ENCODE results near the gene PTPRG. TPM values are rescaled to one million over a fixed set of nuclear protein-coding genes. Genes with fewer than 3 reads are reported as not detected.

Gene PTPRG
- total and polyA plus RNA-seq, 7 donors: 0.69 to 76.3 (median 62.7) TPM

DNA sequence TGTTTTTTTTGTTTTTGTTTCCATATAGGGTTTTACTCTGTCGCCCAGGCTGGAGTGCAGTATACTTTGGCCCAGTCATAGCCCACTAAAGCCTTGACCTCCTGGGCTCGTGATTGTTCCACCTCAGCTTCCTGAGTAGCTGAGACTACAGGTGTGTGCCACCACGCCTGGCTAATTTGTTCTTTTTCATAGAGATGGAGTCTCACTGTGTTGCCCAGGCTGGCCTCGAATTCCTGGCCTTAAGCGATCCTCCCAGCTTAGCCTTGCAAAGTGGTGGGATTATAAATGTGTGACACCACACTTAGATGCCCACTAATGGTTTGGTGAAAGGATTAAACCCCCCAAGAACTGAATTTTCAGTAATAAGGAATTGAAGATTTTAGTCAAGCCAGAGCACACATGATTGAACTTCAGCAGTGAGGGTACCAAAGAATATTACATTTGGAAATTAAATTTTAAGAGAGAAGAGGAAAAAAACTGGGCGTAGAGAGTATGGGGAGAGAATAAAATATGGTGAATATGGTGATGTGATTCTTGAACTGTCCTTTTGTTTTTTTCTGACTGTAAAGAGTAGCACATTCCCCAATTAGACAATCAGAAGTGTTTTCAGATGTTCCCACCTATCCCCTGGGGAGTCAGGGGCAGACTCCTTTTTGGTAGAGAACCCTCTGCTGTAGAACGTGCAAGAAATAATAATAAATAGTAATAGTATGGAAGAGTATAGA lies 208.1 kb downstream of the PTPRG start:
- Histone ChIP-seq H3K27ac (no peak overlapping the region), H3K4me3 (no peak overlapping the region), H3K36me3 (no peaks in the 10 kb centered on the region), H3K4me1 (peaks cover 0 to 17% (median 5%) of the 10 kb centered on the region in 4 donors), H3K27me3 (no peaks in the 10 kb centered on the region), H3K9me3 (no peaks in the 10 kb centered on the region)
- intact Hi-C loops (cut with DNase I): no loop called here
- WGBS, 2 donors: 75 to 85% methylated on average over 7 of the region's 7 CpGs
- TF ChIP-seq, protein P1, sequence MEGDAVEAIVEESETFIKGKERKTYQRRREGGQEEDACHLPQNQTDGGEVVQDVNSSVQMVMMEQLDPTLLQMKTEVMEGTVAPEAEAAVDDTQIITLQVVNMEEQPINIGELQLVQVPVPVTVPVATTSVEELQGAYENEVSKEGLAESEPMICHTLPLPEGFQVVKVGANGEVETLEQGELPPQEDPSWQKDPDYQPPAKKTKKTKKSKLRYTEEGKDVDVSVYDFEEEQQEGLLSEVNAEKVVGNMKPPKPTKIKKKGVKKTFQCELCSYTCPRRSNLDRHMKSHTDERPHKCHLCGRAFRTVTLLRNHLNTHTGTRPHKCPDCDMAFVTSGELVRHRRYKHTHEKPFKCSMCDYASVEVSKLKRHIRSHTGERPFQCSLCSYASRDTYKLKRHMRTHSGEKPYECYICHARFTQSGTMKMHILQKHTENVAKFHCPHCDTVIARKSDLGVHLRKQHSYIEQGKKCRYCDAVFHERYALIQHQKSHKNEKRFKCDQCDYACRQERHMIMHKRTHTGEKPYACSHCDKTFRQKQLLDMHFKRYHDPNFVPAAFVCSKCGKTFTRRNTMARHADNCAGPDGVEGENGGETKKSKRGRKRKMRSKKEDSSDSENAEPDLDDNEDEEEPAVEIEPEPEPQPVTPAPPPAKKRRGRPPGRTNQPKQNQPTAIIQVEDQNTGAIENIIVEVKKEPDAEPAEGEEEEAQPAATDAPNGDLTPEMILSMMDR (IDR thresholded peaks at IDR 0.05): no peak
- no peak for TF ChIP-seq POLR2A (IDR thresholded peaks at IDR 0.05)
- TF ChIP-seq POLR2AphosphoS5 (IDR thresholded peaks at IDR 0.05): no peak
- TF ChIP-seq EP300 (IDR thresholded peaks at IDR 0.05): no peak
- no peak for DNase-seq

GRCh38 chr3:61771976-61772375 lies 210.6 kb downstream of the PTPRG start:
- Histone ChIP-seq H3K36me3 (no peaks in the 10 kb centered on the region), H3K4me1 (peaks cover 0 to 26% (median 9%) of the 10 kb centered on the region in 4 donors), H3K9me3 (no peaks in the 10 kb centered on the region), H3K27me3 (no peaks in the 10 kb centered on the region), H3K4me3 (no peak overlapping the region), H3K27ac (no peak overlapping the region)
- no peak for TF ChIP-seq POLR2A (IDR thresholded peaks at IDR 0.05)
- no peak for TF ChIP-seq EP300 (IDR thresholded peaks at IDR 0.05)
- no peak for TF ChIP-seq POLR2AphosphoS5 (IDR thresholded peaks at IDR 0.05)
- TF ChIP-seq, protein P1 (IDR thresholded peaks at IDR 0.05): no peak
- 93 to 94% methylated on average over 6 of the region's 6 CpGs for WGBS, 2 donors
- intact Hi-C loops (cut with DNase I): no loop called here
- no peak for DNase-seq

GRCh38 chr3:61772456-61772855 lies 211.1 kb downstream of the PTPRG start:
- Histone ChIP-seq H3K9me3 (no peaks in the 10 kb centered on the region), H3K4me1 (peaks cover 0 to 26% (median 9%) of the 10 kb centered on the region in 4 donors), H3K4me3 (no peak overlapping the region), H3K27ac (no peak overlapping the region), H3K27me3 (no peaks in the 10 kb centered on the region), H3K36me3 (no peaks in the 10 kb centered on the region)
- DNase-seq: no peak
- WGBS, 2 donors: 91 to 95% methylated on average over 1 of the region's 1 CpG
- intact Hi-C loops (cut with DNase I): no loop called here
- TF ChIP-seq POLR2A (IDR thresholded peaks at IDR 0.05) (no peak), POLR2AphosphoS5 (IDR thresholded peaks at IDR 0.05) (no peak), EP300 (IDR thresholded peaks at IDR 0.05) (no peak)
- TF ChIP-seq, protein P1 (IDR thresholded peaks at IDR 0.05): no peak

- WGBS, 2 donors: 83 to 85% methylated on average over 7 of the region's 7 CpGs
- Histone ChIP-seq H3K27ac (no peak overlapping the region), H3K36me3 (no peaks in the 10 kb centered on the region), H3K4me1 (peaks cover 0 to 26% (median 9%) of the 10 kb centered on the region in 4 donors), H3K27me3 (no peaks in the 10 kb centered on the region), H3K9me3 (no peaks in the 10 kb centered on the region), H3K4me3 (no peak overlapping the region)
- intact Hi-C loops (cut with DNase I): no loop called here
- DNase-seq: no peak
- TF ChIP-seq POLR2AphosphoS5 (IDR thresholded peaks at IDR 0.05): no peak
These were observed 213.0 kb downstream of the PTPRG start for GRCh38 chr3:61774279-61774890.

DNA sequence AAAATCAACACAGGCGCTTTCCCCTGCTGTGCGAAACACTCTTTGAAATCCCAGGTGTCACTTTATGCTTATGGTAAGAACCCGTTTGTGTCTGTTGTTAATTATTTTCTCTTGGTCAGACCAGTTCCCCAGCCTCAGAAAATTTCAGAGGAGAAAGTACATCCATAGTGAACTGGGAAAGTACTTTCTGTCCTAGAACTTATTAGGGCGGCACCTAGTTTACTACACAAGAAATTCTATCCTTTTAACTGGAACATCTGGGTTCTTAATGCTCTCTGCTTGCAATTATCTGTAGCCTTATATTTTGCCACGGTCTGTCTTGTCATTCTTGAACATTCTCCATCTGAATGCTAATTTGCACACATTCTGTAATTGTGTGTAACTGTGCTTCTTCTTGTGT lies 215.0 kb downstream of the PTPRG start:
- 81 to 86% methylated on average over 5 of the region's 5 CpGs for WGBS, 2 donors
- no peak overlapping the region for H3K27ac ChIP-seq

More for the DNA sequence above, 215.0 kb downstream of the PTPRG start:
- intact Hi-C loops (cut with DNase I): no loop called here
- no peaks in the 10 kb centered on the region for H3K27me3 ChIP-seq
- DNase-seq: no peak
- H3K9me3 ChIP-seq: no peaks in the 10 kb centered on the region
- TF ChIP-seq, protein P1 (IDR thresholded peaks at IDR 0.05): no peak
- no peak for TF ChIP-seq EP300 (IDR thresholded peaks at IDR 0.05)
- TF ChIP-seq POLR2AphosphoS5 (IDR thresholded peaks at IDR 0.05): no peak
- TF ChIP-seq POLR2A (IDR thresholded peaks at IDR 0.05): no peak
- H3K36me3 ChIP-seq: no peaks in the 10 kb centered on the region
- H3K4me1 ChIP-seq: peaks cover 0 to 14% (median 9%) of the 10 kb centered on the region in 4 donors
- H3K4me3 ChIP-seq: no peak overlapping the region
